Measurements from ENCODE around the gene SLC38A4.

The SLC38A4 gene

GRCh38 chr12:46751173-46751572 lies 74.6 kb downstream of the SLC38A4 start:
- TF ChIP-seq CTCF (IDR thresholded peaks at IDR 0.05): no peak

DNA sequence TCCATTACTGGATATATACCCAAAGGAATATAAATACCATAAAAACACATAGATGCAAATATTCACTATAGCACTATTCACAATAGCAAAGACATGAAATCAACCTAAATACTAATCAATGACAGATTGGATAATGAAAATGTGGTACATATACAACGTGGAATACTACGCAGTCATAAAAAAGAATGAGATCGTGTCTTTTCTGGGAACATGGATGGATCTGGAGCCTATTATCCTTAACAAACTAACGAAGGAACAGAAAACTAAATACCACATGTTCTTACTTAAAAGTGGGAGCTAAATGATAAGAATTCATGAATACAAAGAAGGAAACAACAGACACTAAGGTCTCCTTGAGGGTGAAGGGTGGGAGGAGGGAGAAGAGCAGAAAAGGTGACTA lies 76.5 kb downstream of the SLC38A4 start:
- TF ChIP-seq CTCF (IDR thresholded peaks at IDR 0.05): no peak

- no peak for TF ChIP-seq CTCF (IDR thresholded peaks at IDR 0.05)
These were observed 81.5 kb downstream of the SLC38A4 start for GRCh38 chr12:46744283-46744682.

DNA sequence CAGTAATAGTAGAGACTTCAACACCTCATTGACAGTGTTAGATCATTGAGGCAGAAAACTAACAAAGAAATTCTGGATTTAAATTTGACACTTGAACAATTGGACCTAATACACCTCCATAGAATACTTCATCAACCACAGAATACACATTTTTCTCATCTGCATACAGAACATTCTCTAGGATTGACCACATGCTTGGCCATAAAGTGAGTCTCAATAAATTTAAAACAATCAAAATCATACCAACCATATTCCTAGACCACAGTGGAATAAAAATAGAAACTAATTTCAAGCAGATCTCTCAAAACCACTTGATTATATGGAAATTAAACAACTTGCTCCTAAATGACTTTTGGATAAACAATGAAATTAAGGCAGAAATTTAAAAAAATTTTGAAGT lies 82.3 kb downstream of the SLC38A4 start:
- no peak for TF ChIP-seq CTCF (IDR thresholded peaks at IDR 0.05)

DNA sequence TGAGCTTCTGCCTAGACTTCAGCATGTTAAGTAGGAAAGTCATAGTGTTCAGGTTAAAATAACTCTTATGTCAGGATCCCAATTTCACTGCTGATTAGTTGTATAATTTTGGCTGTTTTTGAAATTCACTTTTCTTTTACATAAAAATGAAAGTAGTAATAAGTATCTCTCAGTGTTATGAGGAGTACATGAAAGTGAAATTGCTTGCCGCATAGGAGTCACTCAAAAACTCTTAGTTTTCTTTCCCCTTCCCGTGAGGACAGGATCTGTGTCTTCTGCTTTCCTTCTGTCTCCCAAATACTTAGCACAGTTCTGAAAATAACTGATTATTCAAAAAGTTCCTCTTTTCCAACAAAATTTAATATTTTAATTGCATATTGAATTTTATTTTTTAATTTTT lies 100.5 kb downstream of the SLC38A4 start:
- no peak for TF ChIP-seq CTCF (IDR thresholded peaks at IDR 0.05)

GRCh38 chr12:46723629-46724419 lies 102.0 kb downstream of the SLC38A4 start:
- TF ChIP-seq CTCF (IDR thresholded peaks at IDR 0.05): no peak

DNA sequence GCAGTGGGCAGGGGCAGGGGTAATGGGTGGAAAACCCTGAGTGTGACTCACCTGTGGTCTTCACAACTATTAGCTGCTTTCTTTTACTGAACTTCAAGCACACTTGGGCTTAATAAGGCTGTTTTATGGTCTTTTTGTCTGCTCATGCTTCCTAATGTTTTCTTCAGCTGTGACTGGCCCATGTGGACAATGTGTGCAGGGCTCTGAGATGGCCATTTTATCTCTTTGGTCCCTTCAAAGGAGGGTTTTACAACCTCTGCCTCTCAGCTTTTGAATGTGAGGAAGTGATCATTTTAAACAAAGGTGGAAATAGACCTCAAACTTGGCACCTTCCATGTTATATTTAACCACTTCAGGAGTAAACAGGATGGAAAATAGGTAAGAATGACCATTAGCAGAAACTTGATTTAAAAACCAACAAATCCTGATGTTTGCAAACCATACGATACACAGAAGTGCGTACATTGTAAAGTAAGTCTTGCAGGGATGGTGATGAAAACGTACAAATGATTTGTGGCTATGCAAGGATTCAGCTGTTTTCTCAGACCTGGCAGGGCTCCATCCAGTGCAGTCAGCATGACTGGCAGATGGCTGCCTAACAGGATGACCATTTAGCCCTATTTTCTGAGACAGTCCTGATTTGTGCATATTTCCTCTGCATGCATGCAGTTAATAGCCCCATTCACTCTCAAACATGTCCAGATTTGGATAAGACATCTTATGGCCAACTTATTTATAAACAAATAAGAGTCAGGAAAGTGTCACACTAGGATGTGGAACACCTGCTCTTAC lies 103.2 kb downstream of the SLC38A4 start:
- no peak for TF ChIP-seq CTCF (IDR thresholded peaks at IDR 0.05)
